Body of pancreas (tissue), 4 donors: ENCODE results near the gene CRAMP1.

ENCODE experiments used
- POLR2A ChIP-seq, 3 donors: fragments of 450-650 bp; IDR thresholded peaks; one replicate each; pipeline ENCODE4 v1.6.1; 2016; ENCODE audit warnings: antibody characterized with exemption in 3 of 3, mild to moderate bottlenecking in 2 of 3
- TF ChIP-seq, protein P1 (sequence below), 7 experiments: fragments of 450-650 bp in 4 of 7; fragments of 200-600 bp in 3 of 7; sonication (generic) in 3 of 7; IDR thresholded peaks; one replicate each; pipeline ENCODE4 v1.5.1; 2016 to 2019; ENCODE audit warnings: antibody characterized with exemption in 7 of 7

DNA sequence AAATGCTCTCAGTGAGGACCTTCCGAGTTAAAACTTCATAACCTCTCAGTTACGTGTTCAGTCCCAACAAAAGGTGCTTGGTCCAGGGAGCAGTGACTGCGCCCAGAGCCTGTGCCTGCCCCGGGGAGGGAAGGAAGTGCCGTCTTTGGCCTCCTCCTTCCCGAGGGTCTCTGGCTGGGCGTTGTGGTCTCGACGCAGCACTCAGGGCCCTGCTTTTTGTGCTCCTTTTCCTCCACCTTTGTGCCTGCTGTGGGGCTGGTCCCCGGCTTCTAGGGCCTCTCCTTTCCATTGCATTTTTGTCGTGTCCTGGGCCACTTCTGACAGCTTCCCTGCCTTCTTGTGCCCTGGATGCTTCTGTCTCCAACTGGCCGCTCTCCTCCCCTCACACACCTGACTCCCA, 29.1 kb downstream of the CRAMP1 start:
- no peak for TF ChIP-seq POLR2A (IDR thresholded peaks at IDR 0.05)
- TF ChIP-seq, protein P1, sequence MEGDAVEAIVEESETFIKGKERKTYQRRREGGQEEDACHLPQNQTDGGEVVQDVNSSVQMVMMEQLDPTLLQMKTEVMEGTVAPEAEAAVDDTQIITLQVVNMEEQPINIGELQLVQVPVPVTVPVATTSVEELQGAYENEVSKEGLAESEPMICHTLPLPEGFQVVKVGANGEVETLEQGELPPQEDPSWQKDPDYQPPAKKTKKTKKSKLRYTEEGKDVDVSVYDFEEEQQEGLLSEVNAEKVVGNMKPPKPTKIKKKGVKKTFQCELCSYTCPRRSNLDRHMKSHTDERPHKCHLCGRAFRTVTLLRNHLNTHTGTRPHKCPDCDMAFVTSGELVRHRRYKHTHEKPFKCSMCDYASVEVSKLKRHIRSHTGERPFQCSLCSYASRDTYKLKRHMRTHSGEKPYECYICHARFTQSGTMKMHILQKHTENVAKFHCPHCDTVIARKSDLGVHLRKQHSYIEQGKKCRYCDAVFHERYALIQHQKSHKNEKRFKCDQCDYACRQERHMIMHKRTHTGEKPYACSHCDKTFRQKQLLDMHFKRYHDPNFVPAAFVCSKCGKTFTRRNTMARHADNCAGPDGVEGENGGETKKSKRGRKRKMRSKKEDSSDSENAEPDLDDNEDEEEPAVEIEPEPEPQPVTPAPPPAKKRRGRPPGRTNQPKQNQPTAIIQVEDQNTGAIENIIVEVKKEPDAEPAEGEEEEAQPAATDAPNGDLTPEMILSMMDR (IDR thresholded peaks at IDR 0.05): no peak
